ENCODE results near the gene GM2A. TPM values are rescaled to one million over a fixed set of nuclear protein-coding genes. Genes with fewer than 3 reads are reported as not detected.

The GM2A gene
- total and polyA plus RNA-seq, 8 donors: 28.3 to 70.0 (median 37.0) TPM

DNA sequence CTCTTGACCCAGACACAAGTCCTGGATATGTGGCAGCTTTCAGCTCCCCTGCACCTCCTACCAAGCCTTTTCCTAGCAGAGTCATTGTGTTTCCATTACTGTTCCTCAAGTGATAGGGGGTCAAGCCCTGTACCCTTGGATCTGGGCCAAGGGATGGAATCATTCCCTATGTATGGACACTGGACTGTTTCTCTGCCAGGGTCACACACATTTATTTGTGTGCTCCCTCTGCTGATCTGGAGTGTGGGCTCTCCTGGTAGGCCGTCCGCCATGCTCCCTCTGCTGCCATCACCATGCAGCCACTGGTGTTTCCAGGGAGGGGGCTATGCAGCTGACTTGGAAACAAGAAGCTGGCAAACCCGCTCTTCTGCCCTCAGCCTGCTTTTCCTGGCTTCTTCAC, 9.5 kb downstream of the GM2A start:
- no peak for TF ChIP-seq CTCF (IDR thresholded peaks at IDR 0.05)
- DNase-seq (no peak), ATAC-seq (no peak)
- Histone ChIP-seq H3K27ac (no peak overlapping the region), H3K9me3 (no peaks in the 10 kb centered on the region), H3K27me3 (no peaks in the 10 kb centered on the region), H3K4me3 (no peak overlapping the region), H3K4me1 (peaks cover 0 to 24% of the 10 kb centered on the region in 2 donors), H3K36me3 (peaks cover 0 to 44% of the 10 kb centered on the region in 2 donors)
- intact Hi-C loops (cut with DNase I): no loop called here

- Histone ChIP-seq H3K36me3 (peaks cover 0 to 57% of the 10 kb centered on the region in 2 donors), H3K27me3 (no peaks in the 10 kb centered on the region), H3K9me3 (no peaks in the 10 kb centered on the region), H3K4me1 (peaks cover 0 to 16% of the 10 kb centered on the region in 2 donors), H3K27ac (no peak overlapping the region), H3K4me3 (no peak overlapping the region)
- no peak for DNase-seq
- intact Hi-C loops (cut with DNase I): no loop called here
- no peak for TF ChIP-seq CTCF (IDR thresholded peaks at IDR 0.05)
- ATAC-seq: peak; percentile 73
These were observed 11.1 kb downstream of the GM2A start for GRCh38 chr5:151264113-151264512.

DNA sequence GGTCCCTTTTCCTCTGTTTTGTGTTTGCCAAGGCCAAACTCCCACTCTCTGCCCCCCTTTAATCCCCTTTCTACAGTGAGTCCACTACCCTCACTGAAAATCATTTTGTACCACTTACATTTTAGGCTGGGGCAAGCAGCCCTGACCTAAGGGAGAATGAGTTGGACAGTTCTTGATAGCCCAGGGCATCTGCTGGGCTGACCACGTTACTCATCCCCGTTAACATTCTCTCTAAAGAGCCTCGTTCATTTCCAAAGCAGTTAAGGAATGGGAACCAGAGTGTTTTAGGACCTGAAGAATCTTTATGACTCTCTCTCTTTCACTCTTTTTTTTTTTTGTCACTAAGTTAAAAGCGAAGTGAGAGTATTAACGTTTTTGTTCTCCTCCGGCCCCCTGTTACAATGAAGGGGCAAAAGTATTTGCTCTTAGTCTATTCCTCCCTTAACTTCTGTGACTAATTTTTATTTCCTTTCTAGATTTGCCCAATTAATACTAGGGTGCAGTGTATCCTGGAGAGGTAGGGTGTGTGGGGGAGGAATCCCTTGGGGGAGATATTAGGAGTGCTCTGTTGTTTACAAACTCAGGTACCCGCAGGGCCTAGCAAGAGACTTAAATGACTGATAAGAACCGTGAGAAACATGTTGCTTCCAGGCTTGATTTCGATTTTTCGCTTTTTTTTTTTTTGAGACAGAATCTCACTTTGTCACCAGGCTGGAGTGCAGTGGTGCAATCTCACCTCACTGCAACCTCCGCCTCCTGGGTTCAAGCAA, 14.7 kb downstream of the GM2A start:
- peaks cover 0 to 16% of the 10 kb centered on the region in 2 donors for H3K4me1 ChIP-seq
- DNase-seq: no peak
- H3K27ac ChIP-seq: no peak overlapping the region
- ATAC-seq: no peak
- no peaks in the 10 kb centered on the region for H3K9me3 ChIP-seq
- no peaks in the 10 kb centered on the region for H3K27me3 ChIP-seq
- TF ChIP-seq CTCF (IDR thresholded peaks at IDR 0.05): no peak
- peaks cover 0 to 47% of the 10 kb centered on the region in 2 donors for H3K36me3 ChIP-seq
- H3K4me3 ChIP-seq: no peak overlapping the region
- intact Hi-C loops (cut with DNase I): no loop called here

- H3K9me3 ChIP-seq: no peaks in the 10 kb centered on the region
- no peak overlapping the region for H3K27ac ChIP-seq
- no peaks in the 10 kb centered on the region for H3K4me1 ChIP-seq
- no peak overlapping the region for H3K4me3 ChIP-seq
- no peak for ATAC-seq
- TF ChIP-seq CTCF (IDR thresholded peaks at IDR 0.05): no peak
- no peaks in the 10 kb centered on the region for H3K27me3 ChIP-seq
- DNase-seq: no peak
- H3K36me3 ChIP-seq: peaks cover 0 to 39% of the 10 kb centered on the region in 2 donors
- intact Hi-C loops (cut with DNase I): no loop called here
These were observed 17.6 kb downstream of the GM2A start for GRCh38 chr5:151270599-151270998.

GRCh38 chr5:151271336-151271735, 18.4 kb downstream of the GM2A start:
- ATAC-seq: no peak

More at GRCh38 chr5:151271336-151271735, 18.4 kb downstream of the GM2A start:
- intact Hi-C loops (cut with DNase I): no loop called here
- Histone ChIP-seq H3K27me3 (no peaks in the 10 kb centered on the region), H3K36me3 (peaks cover 0 to 35% of the 10 kb centered on the region in 2 donors), H3K9me3 (no peaks in the 10 kb centered on the region), H3K27ac (no peak overlapping the region), H3K4me3 (no peak overlapping the region), H3K4me1 (no peaks in the 10 kb centered on the region)
- TF ChIP-seq CTCF (IDR thresholded peaks at IDR 0.05): no peak
- no peak for DNase-seq
